SK-N-DZ (cell line): Measurements from ENCODE around the gene ABCB8.

ENCODE experiments used
- DNase-seq: peaks from one replicate; pipeline ENCODE4 v3.0.0-alpha.2; 2015; ENCODE audit warnings: low spot score

ABCB8 gene

GRCh38 chr7:151070574-151070960 lies 42.3 kb downstream of the ABCB8 start:
- no peak for DNase-seq

GRCh38 chr7:151071032-151071866 lies 43.0 kb downstream of the ABCB8 start:
- DNase-seq, result no peak

GRCh38 chr7:151073990-151074389 lies 45.7 kb downstream of the ABCB8 start:
- no peak for DNase-seq

DNA sequence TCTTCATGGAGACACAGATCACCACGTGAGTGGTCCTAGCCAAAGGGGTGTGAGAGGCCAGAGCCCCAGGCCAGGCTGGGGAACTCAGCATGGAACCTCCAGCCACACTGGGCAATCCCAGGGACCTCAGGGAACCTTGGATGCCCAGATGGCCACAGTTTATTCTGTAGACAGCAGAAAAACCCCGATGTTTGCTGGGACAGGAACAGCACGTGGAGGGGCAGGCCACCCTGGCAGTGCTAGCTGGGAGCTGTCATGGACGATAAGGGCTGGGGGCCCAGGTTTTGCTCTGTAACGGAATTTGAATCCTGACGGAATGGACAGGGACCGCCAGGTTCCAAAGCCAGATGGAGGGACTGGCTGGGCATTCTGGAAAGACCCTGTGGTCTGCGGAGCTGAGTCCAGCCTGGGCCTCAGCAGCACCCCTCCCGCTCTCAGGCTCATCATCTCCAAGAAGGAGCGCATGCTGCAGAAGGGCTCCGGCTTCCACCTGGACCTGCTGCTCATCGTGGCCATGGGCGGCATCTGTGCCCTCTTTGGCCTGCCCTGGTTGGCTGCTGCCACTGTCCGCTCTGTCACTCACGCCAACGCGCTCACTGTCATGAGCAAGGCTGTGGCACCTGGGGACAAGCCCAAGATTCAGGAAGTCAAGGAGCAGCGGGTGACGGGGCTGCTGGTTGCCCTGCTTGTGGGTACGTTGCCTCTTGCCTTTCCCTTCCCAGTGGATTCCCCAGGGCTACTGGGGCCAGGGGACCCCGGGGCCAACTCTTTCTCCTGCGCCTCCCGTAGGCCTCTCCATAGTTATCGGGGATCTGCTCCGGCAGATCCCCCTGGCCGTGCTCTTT lies 46.8 kb downstream of the ABCB8 start:
- DNase-seq, result no peak

DNA sequence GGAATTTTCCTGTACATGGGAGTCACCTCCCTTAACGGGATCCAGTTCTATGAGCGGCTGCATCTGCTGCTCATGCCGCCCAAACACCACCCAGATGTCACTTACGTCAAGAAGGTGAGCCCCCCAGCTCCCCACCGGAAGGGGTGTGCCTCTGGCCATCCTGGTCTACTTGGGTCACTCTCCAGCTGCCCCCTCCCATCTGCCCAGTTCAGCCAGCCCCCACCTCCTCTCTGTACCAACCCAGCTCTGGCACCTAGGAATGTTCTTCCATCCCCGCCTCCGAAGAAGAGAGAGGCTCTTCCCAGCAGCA lies 47.4 kb downstream of the ABCB8 start:
- DNase-seq, result no peak

GRCh38 chr7:151075978-151076426 lies 47.8 kb downstream of the ABCB8 start:
- no peak for DNase-seq

DNA sequence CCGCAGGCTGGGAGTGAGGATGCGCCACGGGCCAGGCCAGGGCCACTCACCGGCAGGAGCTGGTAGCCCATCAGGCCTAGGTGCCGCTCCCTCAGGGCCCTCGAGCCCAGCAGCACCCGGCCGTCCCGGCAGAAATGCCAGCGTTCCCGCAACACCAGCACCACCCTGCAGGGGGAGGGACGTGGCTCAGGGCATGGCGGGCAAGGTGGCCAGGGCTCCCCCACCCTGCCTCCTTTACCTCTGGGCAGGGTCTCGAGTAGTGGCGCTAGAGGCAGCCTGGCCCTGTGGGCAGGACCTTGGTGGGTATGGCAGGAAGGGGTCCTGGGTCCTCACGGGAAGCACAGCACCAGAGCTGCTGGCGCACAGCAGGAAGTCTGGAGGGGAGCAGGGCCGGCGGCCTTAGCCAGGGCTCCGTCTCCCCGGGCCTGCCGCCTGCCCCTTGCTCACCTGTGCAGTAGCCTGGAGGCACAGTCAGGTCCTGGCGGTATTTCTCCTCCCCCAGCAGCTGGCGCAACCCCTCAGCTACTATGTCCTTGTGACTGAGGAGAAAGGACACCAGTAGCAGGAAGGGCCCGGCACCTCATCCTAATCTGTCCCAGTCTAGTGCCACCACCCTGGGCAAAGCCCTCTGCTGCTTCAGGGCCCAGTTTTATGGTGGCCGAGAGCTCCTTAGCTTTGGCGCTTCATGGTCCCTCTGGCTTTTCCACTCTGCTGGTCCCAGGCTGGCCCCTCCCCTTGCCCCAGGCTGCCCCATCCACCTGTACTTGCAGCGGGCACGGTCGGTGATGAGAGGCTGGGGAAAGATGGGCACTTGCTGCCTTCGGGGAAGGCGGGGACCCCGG lies 48.8 kb downstream of the ABCB8 start:
- no peak for DNase-seq

DNA sequence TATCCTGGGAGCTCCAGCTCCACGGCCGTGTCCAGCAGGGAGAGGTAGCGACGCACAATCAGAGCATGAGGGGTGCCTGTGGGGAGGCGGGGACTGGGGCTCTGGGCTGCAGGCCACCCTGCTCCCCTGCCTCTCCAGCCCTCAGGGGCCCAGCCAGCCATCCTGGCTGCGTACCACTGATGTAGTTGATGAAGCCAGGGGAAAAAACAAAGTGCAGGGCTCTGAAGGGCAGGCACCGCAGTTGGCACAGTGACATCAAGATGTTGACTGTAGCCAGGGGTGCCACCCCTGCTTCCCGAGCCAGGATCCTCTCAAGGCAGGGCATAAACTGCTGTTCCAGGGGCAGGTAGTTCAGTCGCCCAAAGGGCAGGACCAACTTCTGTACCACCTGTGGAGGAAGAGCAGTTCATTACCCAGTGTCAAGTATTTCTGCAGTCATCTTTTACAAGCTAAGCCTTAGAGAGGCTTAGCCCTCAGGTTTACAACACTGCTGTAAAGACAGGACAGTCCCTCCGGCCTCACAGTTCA lies 49.5 kb downstream of the ABCB8 start:
- no peak for DNase-seq

DNA sequence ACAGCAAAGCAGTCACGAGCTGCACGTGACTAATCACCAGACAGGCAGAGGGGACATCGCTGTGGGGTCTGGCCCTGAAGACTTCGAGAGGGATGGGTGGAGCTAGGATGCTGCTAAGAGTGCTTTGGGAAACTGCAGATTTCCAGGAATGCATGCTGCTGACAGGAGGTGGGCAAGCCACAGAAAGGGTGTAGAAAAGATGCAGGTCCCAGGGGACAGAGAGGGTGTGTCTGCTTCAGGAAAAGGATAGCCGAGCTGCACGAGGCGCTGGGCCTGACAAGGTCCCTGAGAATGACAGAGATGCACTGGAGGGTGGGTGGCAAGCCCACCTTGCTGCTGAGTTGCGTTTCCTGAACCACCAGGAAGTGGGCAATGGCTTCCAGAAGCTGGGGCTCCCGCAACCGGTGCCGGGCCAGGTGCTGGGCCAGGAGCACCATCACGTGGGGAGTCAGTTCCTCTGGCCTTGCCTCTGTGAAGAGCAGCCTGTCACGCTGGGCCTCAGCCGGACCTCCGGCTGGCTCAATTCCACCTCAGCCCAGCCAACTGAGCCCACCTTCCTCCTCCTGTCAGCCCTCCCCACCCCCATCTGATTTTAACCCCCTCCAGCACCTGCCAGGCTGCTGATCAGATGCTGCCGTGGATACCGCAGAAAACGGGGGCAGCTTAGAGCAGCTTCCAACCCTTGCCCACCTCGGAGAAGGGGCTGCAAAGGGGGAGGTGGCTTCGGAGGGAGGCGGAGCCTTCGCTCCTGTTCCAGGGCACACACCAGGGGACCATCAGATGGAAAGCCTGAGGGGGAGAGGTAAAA lies 50.2 kb downstream of the ABCB8 start:
- peak; percentile 62 for DNase-seq

DNA sequence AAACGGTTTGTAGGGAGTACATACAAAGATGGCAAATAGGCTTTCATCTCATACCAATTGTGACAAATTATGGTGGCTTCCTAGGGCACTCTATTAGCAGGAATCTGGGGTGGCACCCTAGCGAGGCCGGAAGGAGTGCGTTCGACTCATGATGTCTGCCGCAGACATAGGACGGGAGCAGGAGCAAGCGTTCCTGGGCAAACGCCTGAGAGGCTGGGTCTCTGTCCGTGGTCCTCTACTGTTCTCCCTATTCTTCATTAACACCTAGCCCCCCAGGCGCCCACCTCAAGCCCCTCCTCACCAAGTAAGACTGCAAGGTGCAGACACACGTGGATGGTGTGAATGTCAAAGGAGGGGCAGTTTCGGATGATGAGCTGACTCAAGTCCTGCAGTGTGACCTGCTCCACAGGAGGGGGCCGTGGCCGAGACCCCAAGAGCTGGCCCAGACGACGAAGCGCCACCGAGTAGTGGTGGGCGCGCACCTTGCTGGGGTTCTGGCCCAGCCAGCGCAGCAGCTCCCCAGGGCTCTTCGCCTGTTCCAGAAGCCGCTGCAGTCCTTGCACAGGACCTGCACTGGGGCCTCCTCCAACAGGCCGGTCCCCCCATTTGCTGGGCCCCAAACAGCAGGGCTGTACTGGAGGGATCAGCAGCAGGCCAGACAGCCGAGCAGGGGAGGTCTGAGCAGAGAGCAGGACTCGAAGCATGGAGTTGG lies 51.1 kb downstream of the ABCB8 start:
- no peak for DNase-seq

GRCh38 chr7:151080067-151080521 lies 51.8 kb downstream of the ABCB8 start:
- no peak for DNase-seq

GRCh38 chr7:151080522-151081169 lies 52.4 kb downstream of the ABCB8 start, which contains the start of gene FASTK:
Gene FASTK, minus strand, starts transcription at chr7:151080809. Its CDS starts 43 bp downstream, at chr7:151080766.
- DNase-seq, result peak; percentile 90

GRCh38 chr7:151081170-151082101 lies 53.2 kb downstream of the ABCB8 start:
- DNase-seq, result no peak

GRCh38 chr7:151082141-151083070 lies 54.2 kb downstream of the ABCB8 start:
- DNase-seq, result no peak

DNA sequence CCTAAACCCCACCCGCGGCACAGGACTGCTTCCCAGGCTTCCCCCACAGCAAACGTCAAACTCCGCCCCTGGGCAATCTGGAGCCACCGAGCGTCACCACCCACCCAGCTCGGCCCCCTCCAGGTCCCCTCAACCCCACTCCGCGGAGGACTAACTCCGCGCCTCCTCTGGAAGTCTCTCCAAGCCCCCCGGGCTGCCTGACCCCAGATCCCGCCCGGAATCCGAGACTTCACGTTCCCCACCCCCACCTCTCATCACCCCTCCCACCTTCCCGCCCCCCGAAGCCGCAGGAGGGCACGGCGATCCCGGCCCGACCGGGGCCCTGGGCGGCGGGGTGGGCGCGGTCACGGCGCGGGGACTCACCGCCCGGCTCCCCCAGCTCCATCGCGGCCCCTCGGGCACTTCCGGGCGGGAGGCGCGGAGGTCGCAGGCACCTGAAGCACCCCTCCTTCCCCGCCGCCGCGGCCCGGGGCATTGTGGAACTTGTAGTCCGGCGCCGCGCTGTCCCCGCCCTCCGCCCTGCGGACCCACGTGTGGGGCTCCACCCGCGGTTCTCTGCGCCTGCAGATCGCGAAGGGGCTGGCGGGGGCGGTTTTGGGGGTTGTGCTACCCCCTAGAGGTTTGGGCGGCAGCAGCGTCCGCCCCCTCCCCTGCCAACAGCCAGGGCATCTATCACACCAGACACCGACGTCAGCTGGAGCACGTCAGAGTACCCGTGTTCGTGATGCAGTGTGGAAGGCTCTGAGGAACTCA lies 55.0 kb downstream of the ABCB8 start, which contains the start of gene TMUB1:
TMUB1 (minus strand) TSS at position 423 of the 753 bp plus-strand sequence. CDS start 930 bp downstream, outside the sequence.
- DNase-seq, result peak; percentile 74

DNA sequence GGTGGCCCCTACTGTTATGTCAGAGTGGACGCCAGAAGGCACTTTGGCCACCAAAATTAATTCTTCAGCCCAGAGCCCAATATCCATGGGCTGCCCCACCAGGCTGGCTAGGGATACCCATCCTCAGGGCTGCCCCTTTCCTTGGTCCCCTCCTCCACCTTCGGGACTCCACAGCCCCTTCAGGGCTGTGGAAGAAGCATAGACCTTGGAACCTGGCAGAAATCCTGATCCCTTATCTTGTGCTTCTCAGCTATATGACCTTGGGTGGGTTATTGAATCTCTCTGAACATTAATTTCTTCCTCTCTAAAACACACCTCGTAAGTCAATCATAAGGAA lies 55.5 kb downstream of the ABCB8 start:
- no peak for DNase-seq
